Common myeloid progenitor, CD34-positive (primary cell): ENCODE data around the gene TMUB2. TPM values are rescaled to one million over a fixed set of nuclear protein-coding genes. Genes with fewer than 3 reads are reported as not detected.
"Not testable (repeated sequence)": the region's sequence is repeated elsewhere in the genome, so short reads cannot be mapped to it uniquely, and the experiment has no call there.

Experiments used
- CTCF ChIA-PET: fragments of 350-600 bp; sonication (Branson Sonifier 250); formaldehyde crosslinking; loops from one replicate; lab custom pipeline; 2021; ENCODE audit warnings: antibody characterized with exemption; lab: Charles Lee
- POLR2A ChIA-PET: fragments of 350-600 bp; sonication (Branson Sonifier 250); formaldehyde crosslinking; loops from one replicate; lab custom pipeline; 2021; ENCODE audit warnings: antibody characterized with exemption; lab: Charles Lee
- DNase-seq, 3 donors: peaks; one replicate each; pipeline versions ENCODE4 v3.0.0 to v3.0.0-alpha.2; 2013
- H3K27ac ChIP-seq, 2 experiments: 1 replicate in 1 of 2; 2 replicates in 1 of 2; pipeline ENCODE4 v1.7.0; 2013; ENCODE audit warnings: inconsistent platforms in 2 of 2, low read length in 2 of 2, mild to moderate bottlenecking in 2 of 2, low read depth in 1 of 2, moderate library complexity in 1 of 2; ENCODE audit not compliant: severe bottlenecking in 2 of 2, insufficient read depth in 1 of 2, poor library complexity in 1 of 2
- H3K27me3 ChIP-seq, 5 experiments: replicated peaks in 2 of 5; 1 replicate in 3 of 5; 2 replicates in 2 of 5; pipeline versions ENCODE4 v1.6.1 to v1.7.0; 2013; ENCODE audit warnings: low read length in 4 of 5, mild to moderate bottlenecking in 2 of 5, moderate library complexity in 2 of 5, inconsistent platforms in 1 of 5; ENCODE audit not compliant: insufficient read depth in 5 of 5, control insufficient read depth in 4 of 5
- H3K36me3 ChIP-seq, 4 experiments: 1 replicate in 2 of 4; 2 replicates in 2 of 4; pipeline versions ENCODE4 v1.6.1 to v1.7.0; 2013; ENCODE audit warnings: low read length in 3 of 4, control low read depth in 1 of 4, mild to moderate bottlenecking in 1 of 4; ENCODE audit not compliant: control insufficient read depth in 4 of 4, insufficient read depth in 4 of 4
- H3K4me1 ChIP-seq, 4 experiments: 1 replicate in 3 of 4; 2 replicates in 1 of 4; pipeline versions ENCODE4 v1.6.1 to v1.7.1; 2013; ENCODE audit warnings: low read length in 3 of 4, mild to moderate bottlenecking in 3 of 4, control low read depth in 1 of 4, inconsistent platforms in 1 of 4, moderate library complexity in 1 of 4; ENCODE audit not compliant: control insufficient read depth in 4 of 4, insufficient read depth in 4 of 4; ENCODE audit errors: control extremely low read depth in 1 of 4
- H3K4me3 ChIP-seq, 7 experiments: 1 replicate in 4 of 7; 2 replicates in 3 of 7; pipeline versions ENCODE4 v1.5.1 to v1.7.0; 2013; ENCODE audit warnings: mild to moderate bottlenecking in 7 of 7, low read length in 6 of 7, moderate library complexity in 6 of 7, inconsistent platforms in 2 of 7, low read depth in 2 of 7, control low read depth in 1 of 7; ENCODE audit not compliant: insufficient read depth in 4 of 7, control insufficient read depth in 1 of 7; ENCODE audit errors: extremely low read depth in 1 of 7
- H3K9me3 ChIP-seq, 5 experiments: 1 replicate in 4 of 5; 2 replicates in 1 of 5; pipeline versions ENCODE4 v1.6.1 to v1.7.1; 2013; ENCODE audit warnings: low read length in 4 of 5, mild to moderate bottlenecking in 2 of 5, inconsistent platforms in 1 of 5, low read depth in 1 of 5, moderate library complexity in 1 of 5; ENCODE audit not compliant: control insufficient read depth in 4 of 5, insufficient read depth in 2 of 5; ENCODE audit errors: control extremely low read depth in 1 of 5
- WGBS: methylation state at CpG from one replicate; pipeline ENCODE4 v1.1.5; 2013; ENCODE audit not compliant: insufficient coverage; 5-methylcytosine and 5-hydroxymethylcytosine counted together
- polyA plus RNA-seq: library from polyadenylated mRNA; unstranded; fragments of 120-200 nt; gene quantifications from one replicate; pipeline ENCODE4 v1.2.1, GENCODE V29; 2013

Gene TMUB2
- polyA plus RNA-seq: 46.6 TPM

GRCh38 chr17:44186307-44187130, at the start of gene TMUB2:
TMUB2 (plus strand) TSS chr17:44186972; CDS start chr17:44187709, 737 bp downstream.
- no peaks in the 10 kb centered on the region for H3K9me3 ChIP-seq
- POLR2A ChIA-PET: interaction anchor here (0.5 to 1.7 kb wide), 3 partner anchors 12 to 59 kb away, joined by 4 to 14 read pairs (median 4); partner anchors contain the start of gene ATXN7L3
- DNase-seq: peak; percentile 99 to 100 (median 99)
- H3K4me3 ChIP-seq: peak within 1 kb of the TSS; percentile 72 to 100 (median 97)
- no peaks in the 10 kb centered on the region for H3K27me3 ChIP-seq
- H3K27ac ChIP-seq: peak within 1 kb of the TSS; percentile 98 to 99
- H3K4me1 ChIP-seq: peaks cover 5 to 27% (median 18%) of the 10 kb centered on the region in 4 experiments
- under 1% methylated on average over 50 of the region's 50 CpGs for WGBS
- H3K36me3 ChIP-seq: peaks cover 0 to 41% (median 24%) of the 10 kb centered on the region in 4 experiments
- CTCF ChIA-PET: interaction anchor here (0.6 to 1.8 kb wide), 8 partner anchors 10 to 890 kb away, joined by 3 to 11 read pairs (median 3); partner anchors contain the start of gene ASB16

GRCh38 chr17:44137891-44138709, 48.7 kb upstream of the TMUB2 start:
- ChIA-PET CTCF (interaction anchor here (0.6 to 1.9 kb wide), 6 partner anchors 10 to 30 kb away, joined by 3 to 8 read pairs (median 4); partner anchors contain the start of gene HDAC5), POLR2A (interaction anchor here (0.6 kb wide), 1 partner anchor 250 kb away, joined by 3 read pairs; no protein-coding TSS in a partner anchor)
- H3K4me1 ChIP-seq: peaks cover 6 to 22% (median 16%) of the 10 kb centered on the region in 4 experiments
- H3K27ac ChIP-seq: peak overlapping the region in 1 of 2 experiments; percentile 49
- no peaks in the 10 kb centered on the region for H3K9me3 ChIP-seq
- H3K36me3 ChIP-seq: no peaks in the 10 kb centered on the region
- peak; percentile 71 to 94 (median 90) for DNase-seq
- 32% methylated on average over 11 of the region's 20 CpGs for WGBS
- peak overlapping the region in 1 of 7 experiments; percentile 38 for H3K4me3 ChIP-seq
- peaks cover 0 to 3% (median 0%) of the 10 kb centered on the region in 5 experiments for H3K27me3 ChIP-seq

GRCh38 chr17:44143921-44144320, 42.9 kb upstream of the TMUB2 start:
- not testable (repeated sequence) for H3K27ac ChIP-seq, H3K27me3 ChIP-seq, H3K9me3 ChIP-seq, H3K4me3 ChIP-seq, DNase-seq
- 97% methylated on average over 7 of the region's 8 CpGs for WGBS
- H3K36me3 ChIP-seq: peaks cover 0 to 37% (median 13%) of the 10 kb centered on the region in 4 experiments
- ChIA-PET POLR2A (interaction anchor here (0.7 kb wide), 1 partner anchor 1309 kb away, joined by 3 read pairs; no protein-coding TSS in a partner anchor), CTCF (interaction anchor here (2.0 to 7.4 kb wide), 2 partner anchors 9 to 25 kb away, joined by 7 to 41 read pairs; partner anchors contain the start of gene ASB16)
- peaks cover 4 to 15% (median 12%) of the 10 kb centered on the region in 4 experiments for H3K4me1 ChIP-seq

- ChIA-PET POLR2A (interaction anchor here (0.7 kb wide), 1 partner anchor 22 kb away, joined by 3 read pairs; the partner anchor contains the start of gene HDAC5), CTCF (interaction anchor here (1.3 to 7.4 kb wide), 4 partner anchors 7 to 24 kb away, joined by 3 to 41 read pairs (median 8); partner anchors contain the start of genes ASB16 and HDAC5)
- Histone ChIP-seq H3K4me3 (no peak overlapping the region), H3K4me1 (peaks cover 4 to 15% (median 12%) of the 10 kb centered on the region in 4 experiments), H3K36me3 (peaks cover 0 to 46% (median 14%) of the 10 kb centered on the region in 4 experiments), H3K27me3 (no peaks in the 10 kb centered on the region), H3K9me3 (no peaks in the 10 kb centered on the region), H3K27ac (no peak overlapping the region)
- no peak for DNase-seq
- no CpG with 5 or more reads among the region's 7 CpGs for WGBS
Measured at GRCh38 chr17:44144966-44145739, 41.6 kb upstream of the TMUB2 start.

GRCh38 chr17:44146375-44147346, 40.1 kb upstream of the TMUB2 start:
- Histone ChIP-seq H3K36me3 (peaks cover 2 to 56% (median 15%) of the 10 kb centered on the region in 4 experiments), H3K4me1 (peaks cover 4 to 15% (median 10%) of the 10 kb centered on the region in 4 experiments), H3K9me3 (no peaks in the 10 kb centered on the region), H3K27me3 (no peaks in the 10 kb centered on the region), H3K27ac (no peak overlapping the region), H3K4me3 (no peak overlapping the region)
- no peak for DNase-seq
- ChIA-PET CTCF (interaction anchor here (0.6 to 7.4 kb wide), 5 partner anchors 12 to 37 kb away, joined by 3 to 41 read pairs (median 4); partner anchors contain the start of genes ASB16 and HDAC5), POLR2A (interaction anchor here (0.7 kb wide), 1 partner anchor 12 kb away, joined by 3 read pairs; no protein-coding TSS in a partner anchor)
- WGBS: no CpG with 5 or more reads among the region's 2 CpGs
